ENCODE results near the gene MAL.

MAL gene

DNA sequence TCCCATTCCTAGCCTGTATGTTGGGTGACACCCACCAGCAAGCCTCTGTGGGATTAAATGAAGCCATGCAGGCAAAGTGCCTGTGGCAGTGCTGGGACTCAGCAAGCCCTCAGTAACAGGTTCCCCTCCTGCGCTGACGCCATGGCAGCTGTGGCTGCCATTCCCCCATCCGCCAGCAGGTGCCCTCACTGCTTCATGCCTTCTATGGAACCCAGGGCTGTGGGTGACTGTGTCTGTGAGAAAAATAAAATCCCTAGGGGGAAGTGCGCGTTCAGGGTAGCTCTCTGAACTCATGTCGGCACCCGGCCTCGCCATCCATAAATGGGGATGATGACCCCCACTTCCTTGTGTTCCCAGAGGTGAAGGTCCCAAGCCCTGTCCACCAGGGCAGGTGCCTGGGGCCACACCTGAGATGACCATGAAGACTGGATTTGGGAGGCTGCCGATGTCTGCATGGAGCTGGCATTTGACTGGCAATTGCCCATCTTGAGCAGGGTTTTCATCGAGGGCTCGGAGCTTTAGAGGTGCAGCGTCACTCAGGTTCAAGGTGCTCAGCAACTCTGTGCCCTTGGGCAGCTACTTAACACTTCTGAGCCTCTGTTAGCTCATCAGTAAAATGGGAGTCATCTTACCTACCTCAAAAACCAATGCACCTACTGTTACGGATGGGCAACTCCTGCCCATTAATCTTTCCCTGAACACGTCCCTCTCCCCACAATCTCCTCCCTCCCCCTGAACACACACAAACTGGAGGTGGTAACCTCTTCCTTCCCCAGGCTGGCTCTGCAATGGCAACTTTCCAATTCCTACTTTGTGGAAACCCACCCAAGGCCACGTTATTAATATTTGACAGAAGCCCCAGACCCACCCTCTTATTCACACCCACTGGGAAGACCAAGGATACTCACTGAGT is 2.9 kb upstream of the MAL start:
- H3K36me3 ChIP-seq (replicated peaks), result no peaks in the 10 kb centered on the region
- TF ChIP-seq, protein P1, sequence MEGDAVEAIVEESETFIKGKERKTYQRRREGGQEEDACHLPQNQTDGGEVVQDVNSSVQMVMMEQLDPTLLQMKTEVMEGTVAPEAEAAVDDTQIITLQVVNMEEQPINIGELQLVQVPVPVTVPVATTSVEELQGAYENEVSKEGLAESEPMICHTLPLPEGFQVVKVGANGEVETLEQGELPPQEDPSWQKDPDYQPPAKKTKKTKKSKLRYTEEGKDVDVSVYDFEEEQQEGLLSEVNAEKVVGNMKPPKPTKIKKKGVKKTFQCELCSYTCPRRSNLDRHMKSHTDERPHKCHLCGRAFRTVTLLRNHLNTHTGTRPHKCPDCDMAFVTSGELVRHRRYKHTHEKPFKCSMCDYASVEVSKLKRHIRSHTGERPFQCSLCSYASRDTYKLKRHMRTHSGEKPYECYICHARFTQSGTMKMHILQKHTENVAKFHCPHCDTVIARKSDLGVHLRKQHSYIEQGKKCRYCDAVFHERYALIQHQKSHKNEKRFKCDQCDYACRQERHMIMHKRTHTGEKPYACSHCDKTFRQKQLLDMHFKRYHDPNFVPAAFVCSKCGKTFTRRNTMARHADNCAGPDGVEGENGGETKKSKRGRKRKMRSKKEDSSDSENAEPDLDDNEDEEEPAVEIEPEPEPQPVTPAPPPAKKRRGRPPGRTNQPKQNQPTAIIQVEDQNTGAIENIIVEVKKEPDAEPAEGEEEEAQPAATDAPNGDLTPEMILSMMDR (IDR thresholded peaks at IDR 0.05; ENCODE audit: low read depth, low read length, missing control alignments), result peak; percentile 98
- no peak overlapping the region for H3K27ac ChIP-seq
- peak; percentile 57 for DNase-seq
- H3K4me3 ChIP-seq (ENCODE audit: low read depth, low read length), result no peak overlapping the region
- H3K27me3 ChIP-seq (replicated peaks), result peaks cover 41% of the 10 kb centered on the region
- in situ Hi-C loops (cut with HindIII; ENCODE audit: low pct_ligation_motif_present, low sequenced_read_pairs), result no loop called here

GRCh38 chr2:95023222-95023597 is 2.3 kb upstream of the MAL start:
- DNase-seq, result no peak
- in situ Hi-C loops (cut with HindIII; ENCODE audit: low pct_ligation_motif_present, low sequenced_read_pairs), result no loop called here
- Histone ChIP-seq H3K27me3 (replicated peaks) (peaks cover 44% of the 10 kb centered on the region), H3K36me3 (replicated peaks) (no peaks in the 10 kb centered on the region), H3K4me3 (ENCODE audit: low read depth, low read length) (no peak overlapping the region), H3K27ac (no peak overlapping the region)
- TF ChIP-seq, protein P1 (IDR thresholded peaks at IDR 0.05; ENCODE audit: low read depth, low read length, missing control alignments), result no peak

- DNase-seq, result no peak
- Histone ChIP-seq H3K27ac (no peak overlapping the region), H3K27me3 (replicated peaks) (peaks cover 44% of the 10 kb centered on the region), H3K4me3 (ENCODE audit: low read depth, low read length) (no peak overlapping the region), H3K36me3 (replicated peaks) (no peaks in the 10 kb centered on the region)
- TF ChIP-seq, protein P1 (IDR thresholded peaks at IDR 0.05; ENCODE audit: low read depth, low read length, missing control alignments), result no peak
- in situ Hi-C loops (cut with HindIII; ENCODE audit: low pct_ligation_motif_present, low sequenced_read_pairs), result no loop called here
Observed at GRCh38 chr2:95024371-95024770, 1.1 kb upstream of the MAL start.

DNA sequence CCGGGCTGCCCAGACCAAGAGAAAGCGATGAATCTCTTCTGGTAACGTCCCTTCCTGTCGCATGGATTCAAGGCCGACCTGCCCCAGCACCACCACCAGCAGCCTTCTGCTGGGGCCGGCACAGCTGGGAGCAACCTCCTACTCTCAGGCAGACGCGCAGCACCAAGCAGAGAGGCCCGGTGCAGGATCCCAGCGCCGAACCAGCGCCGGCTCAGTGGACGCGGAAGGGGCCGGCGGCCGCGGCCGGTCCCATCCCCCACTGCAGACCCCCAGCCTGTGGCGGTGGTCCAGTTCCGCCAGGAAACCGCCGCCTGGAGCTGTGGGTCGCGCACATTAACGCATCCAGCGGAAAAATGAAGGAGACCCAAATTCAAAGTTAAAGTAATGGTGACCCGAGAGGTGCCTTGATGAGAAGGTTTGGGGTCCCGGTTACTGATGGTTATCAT is 525 bp upstream of the MAL start:
- no peak overlapping the region for H3K4me3 ChIP-seq (ENCODE audit: low read depth, low read length)
- peaks cover 44% of the 10 kb centered on the region for H3K27me3 ChIP-seq (replicated peaks)
- in situ Hi-C loops (cut with HindIII; ENCODE audit: low pct_ligation_motif_present, low sequenced_read_pairs), result no loop called here
- H3K36me3 ChIP-seq (replicated peaks), result no peaks in the 10 kb centered on the region
- no peak for DNase-seq
- TF ChIP-seq, protein P1 (IDR thresholded peaks at IDR 0.05; ENCODE audit: low read depth, low read length, missing control alignments), result no peak
- H3K27ac ChIP-seq, result no peak overlapping the region

DNA sequence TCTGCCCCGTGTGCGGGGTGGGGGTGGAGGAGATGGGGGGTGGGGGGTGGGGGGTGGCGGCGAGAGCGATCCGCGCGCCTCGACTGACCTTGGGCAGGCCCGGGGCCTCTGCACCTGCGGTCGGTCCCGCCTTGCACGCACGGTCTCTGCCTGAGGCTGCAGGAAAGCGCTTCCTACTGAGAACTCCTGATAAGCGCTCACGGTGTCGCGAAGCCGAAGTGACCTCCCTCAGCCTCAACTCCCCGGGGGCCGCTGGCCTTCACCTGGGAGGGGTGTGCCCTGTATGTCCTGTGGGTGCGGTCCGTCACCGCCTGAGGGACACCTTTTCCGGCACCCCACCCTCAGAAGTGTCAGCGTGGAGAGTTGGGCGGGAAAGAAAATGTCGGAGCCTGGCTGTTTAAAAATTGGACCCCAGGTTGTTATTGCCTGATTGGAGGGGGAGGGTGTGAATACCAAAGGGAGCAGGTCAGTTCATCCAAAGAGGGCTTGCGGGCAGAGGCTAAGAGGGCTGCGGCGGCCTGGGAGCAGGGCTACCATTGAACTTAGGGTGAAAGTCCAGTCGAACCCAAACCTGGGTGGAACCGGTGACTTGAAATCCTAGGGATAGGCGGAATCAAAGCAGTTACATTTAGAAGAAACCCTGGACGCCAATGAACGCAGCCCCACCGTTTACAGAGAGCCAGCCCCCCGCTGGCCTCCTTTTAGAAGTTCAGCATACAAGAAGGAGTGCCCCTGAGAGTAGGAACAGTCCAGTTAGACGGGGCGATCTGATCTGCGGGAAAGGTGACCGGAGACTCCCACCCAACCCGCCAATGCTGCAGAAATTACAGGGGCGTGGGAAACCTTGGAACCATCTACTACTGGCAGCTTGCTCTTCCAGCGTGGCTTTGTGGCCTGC is 1.2 kb downstream of the MAL start:
- Histone ChIP-seq H3K27me3 (replicated peaks) (peaks cover 44% of the 10 kb centered on the region), H3K4me3 (ENCODE audit: low read depth, low read length) (no peak overlapping the region)

More for the DNA sequence above, 1.2 kb downstream of the MAL start:
- TF ChIP-seq, protein P1 (IDR thresholded peaks at IDR 0.05; ENCODE audit: low read depth, low read length, missing control alignments), result no peak
- Histone ChIP-seq H3K36me3 (replicated peaks) (no peaks in the 10 kb centered on the region), H3K27ac (no peak overlapping the region)
- DNase-seq, result no peak
- in situ Hi-C loops (cut with HindIII; ENCODE audit: low pct_ligation_motif_present, low sequenced_read_pairs), result no loop called here
